H1 (cell line): ENCODE results near the gene NELL1. TPM values are rescaled to one million over a fixed set of nuclear protein-coding genes. Genes with fewer than 3 reads are reported as not detected.

Source experiments
- FOSL1 ChIP-seq: IDR thresholded peaks from 2 replicates; pipeline ENCODE4 v1.6.1; 2011; ENCODE audit warnings: mild to moderate bottlenecking, low read depth, low read length, moderate library complexity; ENCODE audit not compliant: insufficient read depth
- GABPA ChIP-seq: IDR thresholded peaks from 2 replicates; pipeline ENCODE4 v1.6.1; 2011; ENCODE audit warnings: mild to moderate bottlenecking, low read length, moderate library complexity, borderline replicate concordance; ENCODE audit not compliant: insufficient read depth
- NRF1 ChIP-seq: IDR thresholded peaks from 2 replicates; pipeline ENCODE4 v1.6.1; 2011; ENCODE audit warnings: mild to moderate bottlenecking, low read depth, low read length, improper control_type of control experiment
- SRF ChIP-seq: IDR thresholded peaks from 2 replicates; pipeline ENCODE4 v1.6.1; 2011; ENCODE audit warnings: mild to moderate bottlenecking, low read depth, low read length, moderate library complexity
- polyA plus RNA-seq, 7 experiments: library from polyadenylated mRNA; depleted of rRNA in 3 of 7; stranded (reverse) in 5 of 7; unstranded in 2 of 7; fragments of >200 nt in 5 of 7; fragments of 200-250 nt in 2 of 7; gene quantifications; 1 replicate in 5 of 7; 2 replicates in 1 of 7; 4 replicates in 1 of 7; pipeline versions ENCODE4 v1.2.1 to v1.2.3, GENCODE V29; 2011 to 2013; ENCODE audit warnings: missing spikeins in 2 of 7, mixed read lengths in 2 of 7
- total RNA-seq: library from RNA; stranded (reverse); fragmentation: NEBNext Ultra II Directional; extraction: Animal tissue kit (Norgen Biotek cat#: 25700); gene quantifications from 2 replicates; pipeline ENCODE4 v1.2.1, GENCODE V29; 2021
- TF ChIP-seq, protein P1 (sequence below): IDR thresholded peaks from 2 replicates; pipeline ENCODE4 v1.6.1; 2011; ENCODE audit warnings: low read depth, mild to moderate bottlenecking, low read length; ENCODE audit not compliant: insufficient read depth

The NELL1 gene
- total and polyA plus RNA-seq, 2 of the 8 experiments (the other 6 are each of a cell fraction or from before 2014, with no cell fraction given) = 0.21 TPM; not detected in 1

DNA sequence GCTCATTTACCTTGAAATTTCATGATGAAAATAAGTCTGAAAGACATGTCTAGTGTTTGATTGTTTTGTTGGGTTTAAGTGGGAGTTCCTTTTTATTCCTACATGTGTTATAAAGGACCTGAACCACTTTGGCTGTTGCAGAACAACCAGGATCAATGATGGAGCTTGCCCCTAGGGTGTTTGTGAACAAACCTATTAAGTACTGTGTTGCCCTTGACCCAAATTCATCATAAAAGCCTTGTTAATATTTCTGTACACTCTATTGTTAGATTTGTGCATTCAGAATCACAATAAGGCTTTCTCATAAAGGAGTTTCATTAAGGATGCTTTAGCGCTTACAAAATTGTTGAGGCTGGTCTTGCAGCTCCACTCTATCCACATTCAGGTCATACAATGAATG is 452.6 kb downstream of the NELL1 start (continued):
- no peak for TF ChIP-seq SRF
- TF ChIP-seq FOSL1 = no peak
- TF ChIP-seq, protein P1, sequence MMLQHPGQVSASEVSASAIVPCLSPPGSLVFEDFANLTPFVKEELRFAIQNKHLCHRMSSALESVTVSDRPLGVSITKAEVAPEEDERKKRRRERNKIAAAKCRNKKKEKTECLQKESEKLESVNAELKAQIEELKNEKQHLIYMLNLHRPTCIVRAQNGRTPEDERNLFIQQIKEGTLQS = no peak
- no peak for TF ChIP-seq NRF1
- no peak for TF ChIP-seq GABPA
